ENCODE measurements around the gene UPP1. TPM values are rescaled to one million over a fixed set of nuclear protein-coding genes. Genes with fewer than 3 reads are reported as not detected.

The UPP1 gene
- total and polyA plus RNA-seq, 4 experiments from 2014 or later, result 52.7 to 123 (median 80.7) TPM

DNA sequence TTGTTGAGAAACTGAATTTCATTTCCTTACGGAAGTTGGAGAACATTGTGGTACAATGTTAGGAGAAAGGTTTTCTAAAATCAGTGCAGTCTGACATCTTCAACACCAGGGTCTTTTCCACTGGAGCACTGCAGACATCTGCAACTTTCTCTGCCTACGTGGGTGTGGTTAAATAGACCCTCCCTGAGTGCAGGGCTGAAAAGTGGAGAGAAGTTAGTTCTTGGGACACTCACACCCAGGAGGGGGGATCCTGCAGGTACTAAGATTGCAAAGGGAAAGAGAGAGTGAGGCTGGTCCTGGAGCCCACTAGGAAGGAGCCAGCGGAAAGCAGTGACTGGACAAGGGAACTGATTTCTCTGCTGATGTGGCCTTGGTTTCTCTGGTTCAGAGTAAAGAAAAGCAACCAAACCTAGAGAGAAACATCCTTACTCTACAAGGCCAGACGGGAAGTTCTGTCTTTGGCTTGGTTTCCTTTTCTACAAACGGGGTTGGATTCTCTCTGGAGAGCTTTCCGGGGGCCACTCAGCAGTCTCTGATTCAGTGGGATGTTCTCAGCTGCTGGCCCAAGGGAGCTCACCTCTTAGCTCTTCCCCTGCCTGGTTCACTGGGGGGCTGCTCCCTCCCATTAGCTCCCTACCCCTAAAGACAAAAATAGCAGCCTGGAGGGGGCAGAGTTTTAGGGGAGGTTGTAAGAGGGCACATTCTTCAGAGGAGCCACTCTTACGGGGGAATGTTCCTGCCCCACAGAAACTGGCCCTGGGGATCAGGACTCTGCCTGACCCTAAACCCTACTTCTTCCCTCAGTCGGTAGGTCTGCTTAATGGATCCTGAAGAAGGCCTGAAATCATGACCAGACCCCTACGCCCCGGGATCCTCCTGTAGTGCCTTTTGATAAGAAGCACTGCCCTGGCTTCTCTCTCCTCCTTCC, 2.7 kb downstream of the UPP1 start:
- CTCF ChIA-PET (ENCODE audit: partially characterized antibody), result interaction anchor here (3.4 to 5.8 kb wide), 3 partner anchors 13 to 100 kb away, joined by 20 to 41 read pairs (median 23); no protein-coding TSS in a partner anchor
- peaks cover 28% of the 10 kb centered on the region for H3K36me3 ChIP-seq (ENCODE audit: insufficient read depth, low read length)
- H3K36me3 Mint-ChIP-seq, result peaks cover 54 to 66% of the 10 kb centered on the region in 2 donors

DNA sequence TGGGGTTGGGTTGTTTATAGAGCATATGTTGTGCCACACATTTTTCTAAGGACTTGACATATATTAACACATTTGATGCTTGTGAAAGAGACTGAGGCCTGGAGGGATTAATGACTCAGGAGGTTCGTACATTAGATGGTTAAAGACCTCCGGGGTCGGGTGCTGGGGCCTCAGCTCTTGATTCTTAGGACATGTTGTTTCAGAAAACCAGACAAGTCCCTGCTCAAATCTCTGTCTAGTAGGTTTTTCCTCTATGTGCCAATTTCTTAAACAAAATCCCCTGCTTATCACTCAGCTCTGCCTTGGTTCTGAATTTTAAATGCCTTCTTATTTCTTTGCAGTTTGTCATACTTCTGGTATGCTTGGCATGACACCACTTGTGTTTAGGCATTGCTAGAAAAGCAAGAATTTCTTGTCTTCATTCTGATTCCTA, 5.8 kb downstream of the UPP1 start:
- POLR2A ChIA-PET (ENCODE audit: partially characterized antibody), result interaction anchor here (0.8 to 1.8 kb wide), 3 partner anchors 8 to 15 kb away, joined by 3 to 11 read pairs (median 5); no protein-coding TSS in a partner anchor
- peak overlapping the region in 3 of 8 donors; percentile 25 to 52 (median 27) for H3K4me3 Mint-ChIP-seq
- DNase-seq, result no peak
- peaks cover 100% of the 10 kb centered on the region for H3K4me1 ChIP-seq (ENCODE audit: insufficient read depth, low read length)
- peak overlapping the region; percentile 33 to 92 (median 74) for H3K27ac Mint-ChIP-seq
- H3K27me3 ChIP-seq (ENCODE audit: insufficient read depth, low read length), result no peaks in the 10 kb centered on the region
- peaks cover 0 to 4% (median 0%) of the 10 kb centered on the region in 8 donors for H3K9me3 Mint-ChIP-seq
- peaks cover 42% of the 10 kb centered on the region for H3K36me3 ChIP-seq (ENCODE audit: insufficient read depth, low read length)
- H3K36me3 Mint-ChIP-seq, result peaks cover 74 to 84% of the 10 kb centered on the region in 2 donors
- no peak overlapping the region for H3K4me3 ChIP-seq (ENCODE audit: low read length in 2 of 2)
- H3K9me3 ChIP-seq (ENCODE audit: control insufficient read depth in 1 of 2, low read length in 2 of 2), result no peaks in the 10 kb centered on the region
- peaks cover 62 to 98% (median 84%) of the 10 kb centered on the region in 4 donors for H3K4me1 Mint-ChIP-seq
- no peak overlapping the region for H3K27ac ChIP-seq (ENCODE audit: low read depth, low read length)
- no peaks in the 10 kb centered on the region for H3K27me3 Mint-ChIP-seq
- intact Hi-C loops (cut with micrococcal nuclease), result no loop called here
- CTCF ChIA-PET (ENCODE audit: partially characterized antibody), result interaction anchor here (2.8 to 5.8 kb wide), 2 partner anchors 15 to 103 kb away, joined by 9 to 41 read pairs; no protein-coding TSS in a partner anchor

More for the DNA sequence above, 2.7 kb downstream of the UPP1 start:
- Histone ChIP-seq H3K27me3 (ENCODE audit: insufficient read depth, low read length) (no peaks in the 10 kb centered on the region), H3K9me3 (ENCODE audit: control insufficient read depth in 1 of 2, low read length in 2 of 2) (no peaks in the 10 kb centered on the region), H3K4me1 (ENCODE audit: insufficient read depth, low read length) (peaks cover 90% of the 10 kb centered on the region), H3K27ac (ENCODE audit: low read depth, low read length) (peak overlapping the region; percentile 22), H3K4me3 (ENCODE audit: low read length in 2 of 2) (no peak overlapping the region)
- no peaks in the 10 kb centered on the region for H3K27me3 Mint-ChIP-seq
- peaks cover 46 to 90% (median 73%) of the 10 kb centered on the region in 4 donors for H3K4me1 Mint-ChIP-seq
- intact Hi-C loops (cut with micrococcal nuclease), result no loop called here
- peaks cover 0 to 4% (median 0%) of the 10 kb centered on the region in 8 donors for H3K9me3 Mint-ChIP-seq
- peak overlapping the region; percentile 47 to 97 (median 92) for H3K4me3 Mint-ChIP-seq
- POLR2A ChIA-PET (ENCODE audit: partially characterized antibody), result interaction anchor here (0.7 to 2.1 kb wide), 2 partner anchors 46 to 100 kb away, joined by 3 to 10 read pairs; no protein-coding TSS in a partner anchor
- peak overlapping the region; percentile 65 to 88 (median 81) for H3K27ac Mint-ChIP-seq
- no peak for DNase-seq

GRCh38 chr7:48096273-48096672, 7.2 kb downstream of the UPP1 start:
- peak overlapping the region; percentile 28 for H3K27ac ChIP-seq (ENCODE audit: low read depth, low read length)
- POLR2A ChIA-PET (ENCODE audit: partially characterized antibody), result interaction anchor here (0.7 to 1.8 kb wide), 7 partner anchors 9 to 118 kb away, joined by 3 to 11 read pairs (median 5); no protein-coding TSS in a partner anchor
- H3K4me3 ChIP-seq (ENCODE audit: low read length in 2 of 2), result no peak overlapping the region
- Mint-ChIP-seq H3K36me3 (peaks cover 64 to 80% of the 10 kb centered on the region in 2 donors), H3K9me3 (peaks cover 0 to 4% (median 0%) of the 10 kb centered on the region in 8 donors), H3K27ac (peak overlapping the region; percentile 86 to 93 (median 91)), H3K4me1 (peaks cover 57 to 87% (median 77%) of the 10 kb centered on the region in 4 donors), H3K4me3 (peak overlapping the region; percentile 28 to 88 (median 77)), H3K27me3 (no peaks in the 10 kb centered on the region)
- no peaks in the 10 kb centered on the region for H3K27me3 ChIP-seq (ENCODE audit: insufficient read depth, low read length)
- H3K36me3 ChIP-seq (ENCODE audit: insufficient read depth, low read length), result peaks cover 50% of the 10 kb centered on the region
- peaks cover 99% of the 10 kb centered on the region for H3K4me1 ChIP-seq (ENCODE audit: insufficient read depth, low read length)
- CTCF ChIA-PET (ENCODE audit: partially characterized antibody), result interaction anchor here (1.2 to 5.8 kb wide), 7 partner anchors 9 to 127 kb away, joined by 3 to 41 read pairs (median 4); no protein-coding TSS in a partner anchor
- H3K9me3 ChIP-seq (ENCODE audit: control insufficient read depth in 1 of 2, low read length in 2 of 2), result no peaks in the 10 kb centered on the region
- peak in 1 of 5 donors; percentile 10 for DNase-seq
- intact Hi-C loops (cut with micrococcal nuclease), result loop anchor here (2.0 kb wide), 1 partner anchor 13 kb away; no protein-coding TSS in a partner anchor

DNA sequence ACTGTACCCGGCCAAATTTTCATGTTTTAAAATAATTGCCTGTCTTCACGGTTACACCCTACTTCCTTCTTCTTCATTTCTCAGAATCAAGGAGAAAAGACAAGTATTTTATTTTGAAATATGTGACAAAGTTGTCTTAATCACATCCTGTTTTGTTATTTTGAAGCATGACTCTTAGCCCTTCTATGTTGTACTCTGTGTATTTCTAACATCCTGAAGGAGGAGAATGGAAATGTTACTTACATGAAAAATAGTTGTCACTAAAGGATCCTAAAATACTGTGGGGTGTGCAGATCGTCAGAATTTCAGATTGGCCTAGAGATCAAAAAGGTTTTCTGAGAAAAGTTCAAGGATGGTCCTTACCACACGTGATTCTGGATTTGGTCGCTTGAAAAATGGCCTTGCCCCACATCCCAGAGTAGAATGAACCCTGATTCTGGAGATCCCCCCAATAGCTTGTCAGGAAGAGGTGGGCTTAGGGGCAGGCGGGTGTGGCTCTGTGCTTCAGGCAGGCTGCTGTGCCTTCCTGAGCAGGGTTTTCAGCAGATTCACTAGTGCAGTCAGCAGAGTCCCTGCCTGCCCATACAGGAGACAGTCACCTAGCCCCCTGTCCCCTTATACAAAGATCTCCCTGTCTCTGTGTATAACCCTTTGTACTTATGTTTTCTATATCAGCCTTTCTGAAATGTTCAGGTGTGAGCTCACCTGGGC, 8.6 kb downstream of the UPP1 start:
- Histone ChIP-seq H3K9me3 (ENCODE audit: control insufficient read depth in 1 of 2, low read length in 2 of 2) (no peaks in the 10 kb centered on the region), H3K4me3 (ENCODE audit: low read length in 2 of 2) (peak overlapping the region; percentile 17 to 45), H3K36me3 (ENCODE audit: insufficient read depth, low read length) (peaks cover 54% of the 10 kb centered on the region), H3K4me1 (ENCODE audit: insufficient read depth, low read length) (peaks cover 97% of the 10 kb centered on the region), H3K27me3 (ENCODE audit: insufficient read depth, low read length) (no peaks in the 10 kb centered on the region), H3K27ac (ENCODE audit: low read depth, low read length) (peak overlapping the region; percentile 59)
- peaks cover 63 to 82% of the 10 kb centered on the region in 2 donors for H3K36me3 Mint-ChIP-seq
- H3K27me3 Mint-ChIP-seq, result no peaks in the 10 kb centered on the region
- CTCF ChIA-PET (ENCODE audit: partially characterized antibody), result interaction anchor here (0.9 to 2.2 kb wide), 5 partner anchors 8 to 109 kb away, joined by 3 to 9 read pairs (median 4); no protein-coding TSS in a partner anchor
- intact Hi-C loops (cut with micrococcal nuclease), result loop anchor here (1.0 to 2.0 kb wide), 3 partner anchors 8 to 63 kb away; partner anchors contain the start of genes C7orf57 and UPP1
- peaks cover 56 to 84% (median 72%) of the 10 kb centered on the region in 4 donors for H3K4me1 Mint-ChIP-seq
- peaks cover 0 to 4% (median 0%) of the 10 kb centered on the region in 8 donors for H3K9me3 Mint-ChIP-seq
- H3K4me3 Mint-ChIP-seq, result peak overlapping the region; percentile 56 to 85 (median 74)
- POLR2A ChIA-PET (ENCODE audit: partially characterized antibody), result interaction anchor here (1.2 to 2.5 kb wide), 5 partner anchors 8 to 14 kb away, joined by 4 to 20 read pairs (median 7); partner anchors contain the start of gene UPP1
- DNase-seq, result peak in 2 of 5 donors; percentile 12 to 29
- peak overlapping the region; percentile 88 to 95 (median 89) for H3K27ac Mint-ChIP-seq

DNA sequence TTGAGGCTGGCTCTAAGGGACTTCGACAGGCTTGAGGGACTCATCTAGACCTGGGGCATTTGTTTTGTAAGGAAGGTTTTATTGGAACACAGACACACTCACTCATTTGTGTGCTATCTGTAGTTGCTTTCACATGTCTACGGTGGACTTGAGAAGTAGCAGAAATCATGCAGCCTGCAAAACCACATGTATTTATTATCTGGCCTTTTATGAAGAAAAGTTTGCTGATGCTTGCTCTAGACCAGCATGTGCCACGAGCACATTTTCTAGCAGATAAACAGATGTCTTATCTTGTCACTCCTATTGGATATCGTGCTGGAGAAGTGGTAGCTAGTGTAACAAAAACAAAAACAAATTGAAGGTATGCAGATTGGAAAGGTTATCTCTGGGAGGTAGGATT, 9.8 kb downstream of the UPP1 start:
- intact Hi-C loops (cut with micrococcal nuclease), result loop anchor here (1.0 to 2.0 kb wide), 2 partner anchors 10 to 64 kb away; partner anchors contain the start of genes C7orf57 and UPP1
- POLR2A ChIA-PET (ENCODE audit: partially characterized antibody), result interaction anchor here (1.2 to 2.5 kb wide), 4 partner anchors 10 to 15 kb away, joined by 5 to 20 read pairs (median 8); partner anchors contain the start of gene UPP1
- peak overlapping the region in 7 of 8 donors; percentile 69 to 85 (median 74) for H3K4me3 Mint-ChIP-seq

GRCh38 chr7:48099781-48100180, 10.7 kb downstream of the UPP1 start:
- peaks cover 62% of the 10 kb centered on the region for H3K36me3 ChIP-seq (ENCODE audit: insufficient read depth, low read length)
- no peak for DNase-seq
- H3K4me1 ChIP-seq (ENCODE audit: insufficient read depth, low read length), result peaks cover 76% of the 10 kb centered on the region
- CTCF ChIA-PET (ENCODE audit: partially characterized antibody), result interaction anchor here (2.9 to 13.3 kb wide), 2 partner anchors 10 to 108 kb away, joined by 12 to 218 read pairs; no protein-coding TSS in a partner anchor
- peaks cover 52 to 77% (median 59%) of the 10 kb centered on the region in 4 donors for H3K4me1 Mint-ChIP-seq
- H3K9me3 ChIP-seq (ENCODE audit: control insufficient read depth in 1 of 2, low read length in 2 of 2), result no peaks in the 10 kb centered on the region
- no peak overlapping the region for H3K4me3 ChIP-seq (ENCODE audit: low read length in 2 of 2)
- peak overlapping the region; percentile 88 to 95 (median 89) for H3K27ac Mint-ChIP-seq
- intact Hi-C loops (cut with micrococcal nuclease), result loop anchor here (2.0 kb wide), 1 partner anchor 65 kb away; the partner anchor contains the start of gene C7orf57
- peaks cover 0 to 1% (median 0%) of the 10 kb centered on the region in 8 donors for H3K9me3 Mint-ChIP-seq
- peak overlapping the region; percentile 59 for H3K27ac ChIP-seq (ENCODE audit: low read depth, low read length)
- peak overlapping the region in 3 of 8 donors; percentile 33 to 80 (median 73) for H3K4me3 Mint-ChIP-seq
- POLR2A ChIA-PET (ENCODE audit: partially characterized antibody), result interaction anchor here (2.5 to 4.5 kb wide), 2 partner anchors 11 to 108 kb away, joined by 20 read pairs; partner anchors contain the start of gene UPP1
- no peaks in the 10 kb centered on the region for H3K27me3 Mint-ChIP-seq
- peaks cover 67 to 82% of the 10 kb centered on the region in 2 donors for H3K36me3 Mint-ChIP-seq
- H3K27me3 ChIP-seq (ENCODE audit: insufficient read depth, low read length), result no peaks in the 10 kb centered on the region

More for the DNA sequence above, 9.8 kb downstream of the UPP1 start:
- H3K27ac Mint-ChIP-seq, result peak overlapping the region; percentile 88 to 95 (median 89)
- peaks cover 85% of the 10 kb centered on the region for H3K4me1 ChIP-seq (ENCODE audit: insufficient read depth, low read length)
- peaks cover 50 to 78% (median 64%) of the 10 kb centered on the region in 4 donors for H3K4me1 Mint-ChIP-seq
- H3K27me3 Mint-ChIP-seq, result no peaks in the 10 kb centered on the region
- CTCF ChIA-PET (ENCODE audit: partially characterized antibody), result interaction anchor here (0.6 to 2.2 kb wide), 4 partner anchors 9 to 107 kb away, joined by 3 to 9 read pairs (median 4); no protein-coding TSS in a partner anchor
- peaks cover 0 to 4% (median 0%) of the 10 kb centered on the region in 8 donors for H3K9me3 Mint-ChIP-seq
- H3K9me3 ChIP-seq (ENCODE audit: control insufficient read depth in 1 of 2, low read length in 2 of 2), result no peaks in the 10 kb centered on the region
- DNase-seq, result no peak
- peaks cover 54% of the 10 kb centered on the region for H3K36me3 ChIP-seq (ENCODE audit: insufficient read depth, low read length)
- H3K27me3 ChIP-seq (ENCODE audit: insufficient read depth, low read length), result no peaks in the 10 kb centered on the region
- H3K36me3 Mint-ChIP-seq, result peaks cover 62 to 80% of the 10 kb centered on the region in 2 donors
- H3K27ac ChIP-seq (ENCODE audit: low read depth, low read length), result peak overlapping the region; percentile 59
- no peak overlapping the region for H3K4me3 ChIP-seq (ENCODE audit: low read length in 2 of 2)
